Esophagus squamous epithelium (tissue), 4 donors: Measurements from ENCODE around the gene GGACT.

ENCODE experiments used
- POLR2A ChIP-seq, 4 donors: fragments of 450-650 bp; IDR thresholded peaks; one replicate each; pipeline ENCODE4 v1.6.1; 2017; ENCODE audit warnings: antibody characterized with exemption in 4 of 4, mild to moderate bottlenecking in 4 of 4, moderate library complexity in 3 of 4
- TF ChIP-seq, protein P1 (sequence below), 6 experiments: fragments of 450-650 bp in 4 of 6; fragments of 200-600 bp in 2 of 6; sonication (generic) in 2 of 6; IDR thresholded peaks; one replicate each; pipeline ENCODE4 v1.5.1; 2016 to 2019; ENCODE audit warnings: antibody characterized with exemption in 6 of 6, mild to moderate bottlenecking in 4 of 6, moderate library complexity in 4 of 6

GRCh38 chr13:100521851-100522617 is 66.6 kb downstream of the GGACT start:
- TF ChIP-seq, protein P1, sequence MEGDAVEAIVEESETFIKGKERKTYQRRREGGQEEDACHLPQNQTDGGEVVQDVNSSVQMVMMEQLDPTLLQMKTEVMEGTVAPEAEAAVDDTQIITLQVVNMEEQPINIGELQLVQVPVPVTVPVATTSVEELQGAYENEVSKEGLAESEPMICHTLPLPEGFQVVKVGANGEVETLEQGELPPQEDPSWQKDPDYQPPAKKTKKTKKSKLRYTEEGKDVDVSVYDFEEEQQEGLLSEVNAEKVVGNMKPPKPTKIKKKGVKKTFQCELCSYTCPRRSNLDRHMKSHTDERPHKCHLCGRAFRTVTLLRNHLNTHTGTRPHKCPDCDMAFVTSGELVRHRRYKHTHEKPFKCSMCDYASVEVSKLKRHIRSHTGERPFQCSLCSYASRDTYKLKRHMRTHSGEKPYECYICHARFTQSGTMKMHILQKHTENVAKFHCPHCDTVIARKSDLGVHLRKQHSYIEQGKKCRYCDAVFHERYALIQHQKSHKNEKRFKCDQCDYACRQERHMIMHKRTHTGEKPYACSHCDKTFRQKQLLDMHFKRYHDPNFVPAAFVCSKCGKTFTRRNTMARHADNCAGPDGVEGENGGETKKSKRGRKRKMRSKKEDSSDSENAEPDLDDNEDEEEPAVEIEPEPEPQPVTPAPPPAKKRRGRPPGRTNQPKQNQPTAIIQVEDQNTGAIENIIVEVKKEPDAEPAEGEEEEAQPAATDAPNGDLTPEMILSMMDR (IDR thresholded peaks at IDR 0.05), result no peak
- no peak for TF ChIP-seq POLR2A (IDR thresholded peaks at IDR 0.05)
